SIG-M5 treated with dmso at 0.1 percent for 504 hours (cell line): ENCODE results near the gene DISC1.
"Not testable (repeated sequence)": the region's sequence is repeated elsewhere in the genome, so short reads cannot be mapped to it uniquely, and the experiment has no call there.

Experiments used
- DNase-seq: peaks from one replicate; lab custom pipeline; 2025; ENCODE audit not compliant: unreplicated experiment; lab: John Stamatoyannopoulos, UW

The DISC1 gene

DNA sequence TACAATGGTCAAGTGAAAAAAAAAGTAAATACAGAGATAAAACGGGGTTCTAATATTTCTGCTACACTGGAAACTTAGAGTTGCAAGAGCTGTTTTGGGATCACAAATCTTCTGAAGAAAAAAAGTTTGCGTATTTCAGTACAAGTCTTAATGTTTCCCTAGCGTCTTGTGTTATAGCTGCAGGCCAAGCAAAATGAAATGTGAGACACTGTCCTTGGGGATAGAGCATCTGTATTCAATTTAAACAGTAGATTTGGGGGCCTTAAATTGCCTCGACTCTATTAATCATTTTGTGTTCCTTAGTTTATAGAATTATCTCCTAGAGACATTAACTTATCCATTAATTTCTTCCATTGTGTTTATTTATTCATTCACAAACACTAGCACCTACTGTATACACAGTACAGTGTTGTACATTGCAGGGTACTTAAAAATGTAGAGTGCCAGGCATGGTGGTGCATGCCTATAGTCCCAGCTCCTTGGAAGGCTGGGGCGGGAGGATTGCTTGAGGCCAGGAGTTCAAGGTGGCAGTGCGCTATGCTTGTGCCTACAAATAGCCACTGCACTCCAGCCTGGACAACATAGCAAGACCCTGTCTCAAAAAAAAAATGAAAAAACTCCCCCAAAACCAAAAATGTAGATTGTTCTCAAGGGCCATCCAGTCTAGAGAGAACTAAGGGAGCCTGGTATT lies 7.9 kb downstream of the DISC1 start:
- DNase-seq, result no peak

DNA sequence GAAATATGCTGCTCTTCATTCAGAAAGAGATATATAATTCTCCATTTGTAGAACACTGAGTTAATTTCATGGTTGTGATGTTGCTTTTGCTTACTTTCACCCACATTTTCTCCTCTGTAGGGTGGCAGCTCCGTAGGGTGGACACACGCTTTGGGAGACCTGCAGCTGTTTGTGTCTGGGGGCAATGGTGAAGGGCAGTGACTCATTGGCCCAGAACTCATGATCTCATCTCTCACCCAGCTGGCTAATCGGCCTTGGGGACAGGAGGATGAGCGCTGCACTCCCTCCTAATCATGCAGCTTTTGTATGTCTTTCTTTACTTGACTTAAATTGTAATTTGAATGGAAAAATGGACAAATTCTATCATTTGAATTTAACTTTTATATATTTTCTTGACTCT lies 9.6 kb downstream of the DISC1 start:
- DNase-seq, result no peak

DNA sequence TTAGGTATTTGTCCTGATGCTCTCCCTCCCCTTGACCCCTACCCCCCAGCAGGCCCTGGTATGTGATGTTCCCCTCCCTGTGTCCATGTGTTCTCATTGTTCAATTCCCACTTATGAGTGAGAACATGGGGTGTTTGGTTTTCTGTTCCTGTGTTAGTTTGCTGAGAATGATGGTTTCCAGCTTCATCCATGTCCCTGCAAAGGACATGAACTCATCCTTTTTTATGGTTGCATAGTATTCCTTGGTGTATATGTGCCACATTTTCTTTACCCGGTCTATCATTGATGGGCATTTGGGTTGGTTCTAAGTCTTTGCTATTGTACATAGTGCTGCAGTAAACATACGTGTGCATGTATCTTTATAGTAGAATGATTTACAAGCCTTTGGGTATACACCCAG lies 10.3 kb downstream of the DISC1 start:
- not testable (repeated sequence) for DNase-seq

DNA sequence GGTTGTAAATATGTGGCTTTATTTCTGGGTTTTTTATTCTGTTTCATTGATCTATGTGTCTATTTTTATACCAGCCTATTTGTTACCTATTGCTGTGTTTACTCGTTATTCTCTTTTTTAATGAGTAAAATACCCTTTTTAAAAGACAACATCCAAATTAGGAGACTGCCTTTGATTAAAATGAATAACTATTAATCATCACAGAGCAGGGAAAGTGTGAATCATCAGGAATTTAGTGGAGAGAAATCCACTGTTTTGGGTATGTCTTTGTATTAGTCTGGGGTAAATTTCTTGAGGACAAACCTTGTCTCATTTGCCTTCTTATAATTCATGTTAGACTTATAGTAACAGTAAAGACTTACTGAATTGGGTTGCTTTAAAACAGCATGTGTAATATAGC lies 12.1 kb downstream of the DISC1 start:
- DNase-seq, result no peak

DNA sequence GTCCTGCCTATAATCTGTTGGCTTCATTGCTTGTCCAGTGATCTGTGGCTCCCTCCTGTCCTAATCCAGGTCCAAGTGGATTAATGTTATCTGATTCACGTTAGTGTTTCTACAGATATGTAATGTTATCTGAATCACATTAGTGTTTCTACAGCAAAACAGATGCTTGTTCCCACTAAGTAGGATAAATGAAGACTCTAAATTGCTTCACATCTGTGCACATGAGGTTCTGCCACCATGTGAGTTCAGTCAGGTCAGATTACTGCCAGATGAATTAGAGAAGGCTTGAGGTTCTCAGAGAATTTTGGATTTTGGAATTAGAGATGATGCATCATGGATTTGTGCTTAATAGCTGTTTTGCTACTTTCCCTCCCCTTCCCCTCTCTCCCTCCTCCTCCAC lies 13.2 kb downstream of the DISC1 start:
- no peak for DNase-seq

DNA sequence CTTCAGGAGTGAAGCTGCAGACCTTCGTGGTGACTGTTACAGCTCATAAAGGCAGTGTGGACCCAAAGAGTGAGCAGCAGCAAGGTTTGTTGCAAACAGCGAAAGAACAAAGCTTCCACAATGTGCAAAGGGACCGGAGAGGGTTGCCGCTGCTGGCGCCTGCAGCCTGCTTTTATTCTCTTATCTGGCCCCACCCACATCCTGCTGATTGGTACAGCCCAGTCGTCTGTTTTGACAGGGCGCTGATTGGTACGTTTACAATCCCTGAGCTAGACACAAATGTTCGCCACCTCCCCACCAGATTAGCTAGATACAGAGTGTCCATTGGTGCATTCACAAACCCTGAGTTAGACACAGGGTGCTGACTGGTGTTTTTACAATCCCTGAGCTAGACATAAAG lies 14.9 kb downstream of the DISC1 start:
- DNase-seq, result not testable (repeated sequence)

DNA sequence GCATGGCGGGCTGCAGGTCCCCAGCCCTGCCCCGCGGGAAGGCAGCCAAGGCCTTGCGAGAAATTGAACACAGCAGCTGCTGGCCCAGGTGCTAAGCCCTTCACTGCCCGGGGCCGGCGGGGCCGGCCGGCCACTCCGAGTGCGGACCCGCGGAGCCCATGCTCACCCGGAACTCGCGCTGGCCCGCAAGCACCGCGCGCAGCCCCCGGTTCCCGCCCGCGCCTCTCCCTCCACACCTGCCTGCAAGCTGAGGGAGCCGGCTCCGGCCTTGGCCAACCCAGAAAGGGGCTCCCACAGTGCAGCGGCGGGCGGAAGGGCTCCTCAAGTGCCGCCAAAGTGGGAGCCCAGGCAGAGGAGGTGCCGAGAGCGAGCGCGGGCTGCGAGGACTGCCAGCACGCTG lies 15.5 kb downstream of the DISC1 start:
- not testable (repeated sequence) for DNase-seq

DNA sequence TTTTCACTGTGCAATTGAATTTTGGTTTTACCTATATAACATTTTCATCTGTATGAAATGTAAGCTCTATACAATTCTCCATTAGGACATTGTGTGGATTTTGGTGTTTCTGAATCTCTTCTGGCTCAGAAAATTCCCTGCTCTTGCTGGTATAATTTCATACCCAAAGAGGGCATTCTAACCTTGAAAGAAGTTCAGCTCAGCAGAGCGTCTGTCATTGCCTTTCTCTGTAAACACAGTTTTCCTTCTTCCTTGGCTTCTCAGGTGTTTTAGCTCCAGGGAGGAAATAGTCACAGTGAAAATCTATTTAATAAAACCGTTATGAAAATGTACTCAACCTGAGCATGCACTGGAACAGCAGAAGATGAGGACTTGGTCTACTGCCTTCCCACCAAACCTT lies 16.0 kb downstream of the DISC1 start:
- no peak for DNase-seq

DNA sequence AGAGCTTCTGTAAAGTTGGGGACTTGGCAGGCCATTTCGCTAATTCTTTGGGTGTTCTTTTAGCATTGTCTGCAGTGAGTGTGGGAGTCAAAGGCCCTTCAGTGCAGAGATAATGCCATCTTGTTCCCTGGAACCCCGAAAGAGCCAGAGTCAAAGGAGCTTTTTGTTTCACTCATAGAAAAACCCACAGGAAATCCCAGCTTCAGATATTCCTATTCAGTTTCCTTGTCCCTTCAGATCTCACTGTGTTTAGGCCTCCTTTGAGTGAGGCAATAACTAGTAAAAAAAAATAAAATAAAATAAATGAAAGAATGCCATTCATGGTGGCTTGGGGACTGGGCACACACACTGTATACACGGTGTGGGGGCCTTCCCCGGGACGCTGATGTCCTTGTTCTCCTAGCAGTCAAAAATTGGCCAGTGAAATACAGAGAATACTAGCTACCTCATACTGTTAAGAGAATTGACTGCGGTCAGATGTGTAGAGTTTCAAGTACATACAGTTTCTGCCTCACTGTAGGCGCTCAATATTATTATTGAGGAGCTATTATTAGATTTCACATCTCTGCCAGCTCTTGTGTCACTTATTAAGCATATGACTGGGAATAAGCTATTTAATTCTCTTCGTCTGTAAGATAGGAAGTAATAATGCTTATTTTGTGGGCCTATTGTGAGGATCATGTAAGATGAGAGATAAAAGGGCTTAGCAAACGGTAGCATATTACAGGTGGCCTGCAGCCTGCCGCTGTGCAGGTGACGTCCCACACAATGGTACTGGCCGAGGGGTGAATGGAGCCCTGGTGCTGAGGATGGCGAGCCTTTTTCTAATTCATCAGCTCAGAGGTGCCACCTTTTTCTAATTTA lies 16.7 kb downstream of the DISC1 start:
- no peak for DNase-seq

DNA sequence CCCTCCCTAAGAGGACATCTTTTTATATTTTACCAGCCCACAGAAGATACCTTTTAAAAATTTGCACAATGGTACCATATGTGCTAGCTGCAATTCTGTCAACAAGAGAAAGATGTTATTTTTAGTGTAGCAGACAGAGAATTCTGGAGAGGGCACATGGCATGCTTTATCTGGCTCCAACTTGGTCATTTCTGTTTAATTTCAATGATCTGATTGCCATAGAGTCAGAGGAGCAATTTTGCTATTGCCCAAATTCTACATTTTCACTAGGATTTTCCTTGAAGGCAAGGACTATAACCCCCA lies 17.3 kb downstream of the DISC1 start:
- DNase-seq, result no peak

DNA sequence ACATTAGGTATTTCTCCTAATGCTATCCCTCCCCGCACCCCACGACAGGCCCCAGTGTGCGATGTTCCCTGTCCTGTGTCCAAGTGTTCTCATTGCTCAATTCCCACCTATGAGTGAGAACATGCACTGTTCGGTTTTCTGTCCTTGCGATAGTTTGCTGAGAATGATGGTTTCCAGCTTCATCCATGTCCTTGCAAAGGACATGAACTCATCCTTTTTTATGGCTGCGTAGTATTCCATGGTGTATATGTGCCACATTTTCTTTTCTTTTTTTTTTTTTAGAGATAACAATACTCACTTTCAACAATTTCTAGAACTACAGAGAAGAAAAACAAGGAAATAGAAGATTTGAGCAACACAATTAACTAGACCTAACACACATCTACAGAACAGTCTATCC lies 19.0 kb downstream of the DISC1 start:
- DNase-seq, result not testable (repeated sequence)

DNA sequence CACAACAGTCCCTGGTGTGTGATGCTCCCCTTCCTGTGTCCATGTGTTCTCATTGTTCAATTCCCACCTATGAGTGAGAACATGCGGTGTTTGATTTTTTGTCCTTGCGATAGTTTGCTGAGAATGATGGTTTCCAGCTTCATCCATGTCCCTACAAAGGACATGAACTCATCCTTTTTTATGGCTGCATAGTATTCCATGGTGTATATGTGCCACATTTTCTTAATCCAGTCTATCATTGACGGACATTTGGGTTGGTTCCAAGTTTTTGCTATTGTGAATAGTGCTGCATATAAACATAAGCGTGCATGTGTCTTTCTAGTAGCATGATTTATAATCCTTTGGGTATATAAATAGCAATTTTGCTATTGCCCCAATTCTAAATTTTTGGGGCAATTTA lies 19.6 kb downstream of the DISC1 start:
- DNase-seq, result not testable (repeated sequence)

DNA sequence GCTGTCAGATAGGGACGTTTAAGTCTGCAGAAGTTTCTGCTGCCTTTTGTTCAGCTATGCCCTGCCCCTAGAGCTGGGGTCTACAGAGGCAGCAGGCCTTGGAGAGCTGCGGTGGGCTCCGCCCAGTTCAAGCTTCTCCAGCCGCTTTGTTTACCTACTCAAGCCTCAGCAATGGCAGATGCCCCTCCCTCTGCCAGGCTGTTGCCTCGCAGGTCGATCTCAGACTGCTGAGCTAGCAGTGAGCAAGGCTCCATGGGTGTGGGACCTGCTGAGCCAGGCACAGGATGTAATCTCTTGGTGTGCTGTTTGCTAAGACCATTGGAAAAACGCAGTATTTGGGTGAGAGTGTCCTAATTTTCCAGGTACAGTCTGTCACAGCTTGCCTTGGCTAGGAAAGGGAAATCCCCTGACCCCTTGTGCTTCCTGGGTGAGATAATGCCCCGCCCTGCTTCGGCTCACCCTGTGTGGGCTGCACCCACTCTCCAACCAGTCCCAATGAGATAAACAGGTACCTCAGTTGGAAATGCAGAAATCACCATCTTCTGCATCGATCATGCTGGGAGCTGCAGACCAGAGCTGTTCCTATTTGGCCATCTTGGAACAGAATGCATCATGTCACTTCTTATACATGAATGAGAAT lies 25.2 kb downstream of the DISC1 start:
- DNase-seq, result not testable (repeated sequence)

DNA sequence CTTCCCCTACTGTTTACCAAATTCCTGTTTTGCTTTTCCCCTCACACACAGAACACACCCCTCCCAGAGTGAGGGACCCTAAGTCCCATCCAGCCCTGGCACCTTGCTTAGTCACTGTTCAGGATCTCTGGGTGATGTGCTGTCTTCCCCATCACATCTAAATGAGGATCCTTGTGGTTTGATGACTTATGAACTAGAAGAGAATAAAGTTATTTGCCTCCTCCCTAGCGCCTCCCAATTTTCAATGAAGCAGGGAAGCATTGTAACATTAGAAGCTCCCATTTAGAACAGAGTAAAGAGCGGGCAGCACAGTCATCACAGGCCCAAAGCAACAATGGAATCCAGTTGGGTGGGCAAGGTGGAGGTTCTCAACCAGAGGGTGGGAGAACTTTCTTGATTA lies 27.0 kb downstream of the DISC1 start:
- no peak for DNase-seq

DNA sequence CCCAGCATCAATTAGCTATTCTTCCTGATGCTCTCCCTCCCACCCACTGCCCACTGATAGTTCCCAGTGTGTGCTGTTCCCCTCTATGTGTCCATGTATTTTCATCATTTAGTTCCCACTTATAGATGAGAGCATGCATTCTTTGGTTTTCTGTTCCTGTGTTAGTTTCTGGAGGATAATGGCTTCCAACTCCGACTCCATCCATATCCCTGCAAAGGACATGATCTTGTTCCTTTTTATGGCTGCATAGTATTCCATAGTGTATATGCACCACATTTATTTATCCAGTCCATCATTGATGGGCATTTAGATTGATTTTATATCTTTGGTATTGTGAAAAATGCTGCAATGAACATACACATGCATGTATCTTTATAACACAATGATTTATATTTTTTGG lies 30.2 kb downstream of the DISC1 start:
- no peak for DNase-seq

DNA sequence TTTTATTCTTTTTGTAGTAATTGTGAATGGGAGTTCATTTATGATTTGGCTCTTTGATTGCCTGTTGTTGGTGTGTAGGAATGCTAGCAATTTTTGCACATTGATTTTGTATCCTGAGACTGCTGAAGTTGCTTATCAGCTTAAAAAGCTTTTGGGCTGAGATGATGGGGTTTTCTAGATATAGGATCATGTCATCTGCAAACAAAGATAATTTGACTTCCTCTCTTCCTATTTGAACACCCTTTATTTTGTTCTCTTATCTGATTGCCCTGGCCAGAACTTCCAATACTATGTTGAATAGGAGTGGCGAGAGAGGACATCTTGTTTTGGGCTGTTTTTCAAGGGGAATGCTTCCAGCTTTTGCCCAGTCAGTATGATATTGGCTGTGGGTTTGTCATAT lies 31.6 kb downstream of the DISC1 start:
- not testable (repeated sequence) for DNase-seq

DNA sequence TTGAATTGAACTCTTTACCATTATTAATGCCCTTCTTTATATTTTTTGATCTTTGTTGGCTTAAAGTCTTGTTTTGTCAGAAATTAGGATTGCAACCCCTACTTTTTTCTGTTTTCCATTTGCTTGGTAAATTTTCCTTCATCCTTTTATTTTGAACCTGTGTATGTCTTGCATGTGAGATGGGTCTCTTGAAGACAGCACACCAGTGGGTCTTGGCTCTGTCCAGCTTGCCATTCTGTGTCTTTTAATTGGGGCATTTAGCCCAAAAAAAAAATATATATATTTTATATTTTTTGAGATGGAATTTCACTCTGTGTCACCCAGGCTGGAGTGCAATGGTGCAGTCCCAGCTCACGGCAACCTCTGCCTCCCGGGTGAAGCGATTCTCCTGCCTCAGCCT lies 33.6 kb downstream of the DISC1 start:
- DNase-seq, result no peak

DNA sequence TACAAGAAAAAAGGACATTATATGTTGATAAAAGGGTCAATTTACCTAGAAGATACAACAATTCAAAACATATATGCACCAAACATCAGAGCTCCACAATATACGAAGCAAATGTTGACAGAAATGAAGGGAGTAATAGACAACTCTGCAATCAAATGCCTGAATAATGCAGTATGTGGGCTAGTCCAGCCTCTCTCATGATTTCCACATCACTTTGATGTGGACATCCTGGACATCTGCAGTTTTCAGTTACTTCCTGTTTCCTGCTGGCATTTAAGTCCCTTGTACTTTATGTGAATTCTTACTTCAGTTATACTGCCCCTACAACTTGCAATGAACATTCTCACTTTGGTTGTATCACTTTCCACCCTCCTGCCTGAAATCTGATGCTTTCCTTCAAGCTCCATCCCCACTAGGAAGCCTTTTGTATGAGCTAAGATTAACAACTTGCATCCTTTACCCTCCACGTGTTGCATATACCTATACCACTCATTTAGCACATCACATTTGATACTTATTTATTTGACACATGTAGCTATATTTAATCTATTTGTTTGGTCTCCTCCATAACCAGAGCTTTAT lies 36.7 kb downstream of the DISC1 start:
- peak; percentile 88 for DNase-seq

DNA sequence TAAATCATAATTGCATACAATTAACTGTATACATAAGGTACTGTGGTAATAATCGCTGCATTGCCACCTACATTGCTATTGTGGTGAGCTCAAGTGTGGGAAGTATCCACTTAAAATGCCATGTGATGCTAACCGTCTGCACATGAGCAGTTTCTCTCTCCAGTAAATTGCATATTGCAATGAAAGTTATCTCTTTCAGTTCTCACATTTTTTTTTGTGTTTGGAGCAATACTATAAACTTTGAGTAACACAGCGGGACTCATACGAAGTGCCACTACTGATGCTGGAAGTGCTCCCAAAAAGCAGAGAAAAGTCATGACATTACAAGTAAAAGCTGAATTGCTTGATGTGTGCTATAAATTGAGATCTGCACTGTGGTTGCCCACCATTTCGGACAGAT lies 38.5 kb downstream of the DISC1 start:
- no peak for DNase-seq

DNA sequence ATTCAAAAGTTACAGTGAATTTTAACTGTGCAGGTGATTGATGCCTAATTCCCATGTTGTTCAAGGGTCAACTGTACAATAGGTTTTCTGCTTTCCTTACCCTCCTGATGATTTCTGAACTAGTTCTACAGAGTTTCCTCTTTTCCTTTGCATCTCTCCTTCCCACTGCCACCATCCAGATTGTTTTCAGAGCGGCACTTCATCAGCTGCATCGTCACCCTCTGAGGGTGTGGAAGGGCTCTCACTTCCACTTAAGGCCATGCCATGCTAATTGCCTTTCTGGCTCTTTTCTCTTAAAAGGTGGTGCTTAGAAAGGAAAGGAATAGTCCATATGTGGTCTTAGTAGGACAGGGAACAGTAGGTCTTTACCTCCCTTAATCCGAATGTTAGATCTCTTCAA lies 39.1 kb downstream of the DISC1 start:
- DNase-seq, result no peak

DNA sequence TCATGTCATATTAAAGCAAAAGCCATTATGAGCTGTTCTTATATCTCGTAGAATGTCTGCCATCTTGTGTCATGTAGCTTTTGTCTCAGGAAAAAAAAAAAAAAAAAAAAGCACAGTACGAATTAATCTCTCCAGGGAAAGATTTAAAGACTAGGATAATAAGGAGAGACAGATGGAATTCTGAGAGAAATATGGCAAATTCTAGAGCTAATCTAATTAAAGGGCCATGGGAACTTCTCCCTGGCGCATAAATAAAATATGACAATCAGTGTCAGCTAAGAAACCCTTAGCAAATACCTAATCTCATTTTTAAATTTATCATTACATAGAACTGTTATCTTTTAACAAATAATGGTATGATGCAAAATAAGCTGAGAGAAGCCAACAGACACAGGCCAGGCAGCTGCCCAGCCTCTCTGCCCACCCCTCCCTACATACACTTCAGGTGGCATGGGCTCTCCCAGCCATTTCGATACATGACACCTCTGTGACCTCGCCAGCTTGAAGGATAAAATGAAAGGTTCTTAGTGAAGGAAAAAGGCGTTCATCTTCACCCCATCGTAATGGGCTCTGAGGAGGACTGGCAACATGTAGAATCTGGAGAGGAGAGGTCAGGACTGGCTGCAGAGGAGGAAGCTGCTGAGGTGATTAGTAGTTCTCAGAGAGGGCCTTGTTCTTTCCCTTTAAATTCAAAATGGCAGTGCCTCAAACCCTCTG lies 39.8 kb downstream of the DISC1 start:
- DNase-seq, result no peak
